Retina (tissue), 1 donor: ENCODE measurements around the gene IL1RAPL2.
"Not testable (repeated sequence)": the region's sequence is repeated elsewhere in the genome, so short reads cannot be mapped to it uniquely, and the experiment has no call there.

Experiments
- DNase-seq: peaks from one replicate; pipeline ENCODE4 v3.0.0-alpha.2; 2016

The IL1RAPL2 gene

GRCh38 chrX:105189093-105189492, 623.1 kb downstream of the IL1RAPL2 start:
- no peak for DNase-seq

GRCh38 chrX:105190252-105190853, 624.4 kb downstream of the IL1RAPL2 start:
- peak; percentile 68 for DNase-seq

GRCh38 chrX:105191878-105192277, 625.9 kb downstream of the IL1RAPL2 start:
- no peak for DNase-seq

GRCh38 chrX:105209406-105209805, 643.4 kb downstream of the IL1RAPL2 start:
- DNase-seq, result no peak

GRCh38 chrX:105210258-105210657, 644.3 kb downstream of the IL1RAPL2 start:
- DNase-seq, result no peak

GRCh38 chrX:105211066-105211575, 645.1 kb downstream of the IL1RAPL2 start:
- no peak for DNase-seq

- no peak for DNase-seq
Measured at GRCh38 chrX:105219454-105220401, 653.7 kb downstream of the IL1RAPL2 start.

- DNase-seq, result no peak
Measured at GRCh38 chrX:105220636-105221035, 654.6 kb downstream of the IL1RAPL2 start, which contains the start of gene TEX13A. Gene TEX13A, minus strand, starts transcription at chrX:105220694. Its CDS starts 297 bp downstream, at chrX:105220397.

- DNase-seq, result no peak
Measured at GRCh38 chrX:105221374-105221773, 655.4 kb downstream of the IL1RAPL2 start.

GRCh38 chrX:105226499-105226898, 660.5 kb downstream of the IL1RAPL2 start:
- DNase-seq, result no peak

- no peak for DNase-seq
Measured at GRCh38 chrX:105228602-105229001, 662.6 kb downstream of the IL1RAPL2 start.

GRCh38 chrX:105229146-105229545, 663.1 kb downstream of the IL1RAPL2 start:
- DNase-seq, result no peak

- not testable (repeated sequence) for DNase-seq
Measured at GRCh38 chrX:105237407-105237806, 671.4 kb downstream of the IL1RAPL2 start.

- DNase-seq, result no peak
Measured at GRCh38 chrX:105241056-105241455, 675.1 kb downstream of the IL1RAPL2 start.

- no peak for DNase-seq
Measured at GRCh38 chrX:105260291-105261043, 694.5 kb downstream of the IL1RAPL2 start.

- no peak for DNase-seq
Measured at GRCh38 chrX:105263171-105263570, 697.2 kb downstream of the IL1RAPL2 start.

- no peak for DNase-seq
Measured at GRCh38 chrX:105263801-105264200, 697.8 kb downstream of the IL1RAPL2 start.

- no peak for DNase-seq
Measured at GRCh38 chrX:105265093-105265492, 699.1 kb downstream of the IL1RAPL2 start.

GRCh38 chrX:105266456-105266855, 700.5 kb downstream of the IL1RAPL2 start:
- no peak for DNase-seq

- no peak for DNase-seq
Measured at GRCh38 chrX:105267167-105267566, 701.2 kb downstream of the IL1RAPL2 start.

GRCh38 chrX:105269386-105269785, 703.4 kb downstream of the IL1RAPL2 start:
- no peak for DNase-seq

GRCh38 chrX:105273326-105273725, 707.3 kb downstream of the IL1RAPL2 start:
- DNase-seq, result no peak

GRCh38 chrX:105274091-105274490, 708.1 kb downstream of the IL1RAPL2 start:
- no peak for DNase-seq
